GM19240 (cell line): ENCODE measurements around the gene PDZD7.

Source experiments
- DNase-seq: peaks from one replicate; pipeline ENCODE4 v3.0.0; 2011; ENCODE audit warnings: low spot score; ENCODE audit not compliant: insufficient read length

PDZD7 gene

DNA sequence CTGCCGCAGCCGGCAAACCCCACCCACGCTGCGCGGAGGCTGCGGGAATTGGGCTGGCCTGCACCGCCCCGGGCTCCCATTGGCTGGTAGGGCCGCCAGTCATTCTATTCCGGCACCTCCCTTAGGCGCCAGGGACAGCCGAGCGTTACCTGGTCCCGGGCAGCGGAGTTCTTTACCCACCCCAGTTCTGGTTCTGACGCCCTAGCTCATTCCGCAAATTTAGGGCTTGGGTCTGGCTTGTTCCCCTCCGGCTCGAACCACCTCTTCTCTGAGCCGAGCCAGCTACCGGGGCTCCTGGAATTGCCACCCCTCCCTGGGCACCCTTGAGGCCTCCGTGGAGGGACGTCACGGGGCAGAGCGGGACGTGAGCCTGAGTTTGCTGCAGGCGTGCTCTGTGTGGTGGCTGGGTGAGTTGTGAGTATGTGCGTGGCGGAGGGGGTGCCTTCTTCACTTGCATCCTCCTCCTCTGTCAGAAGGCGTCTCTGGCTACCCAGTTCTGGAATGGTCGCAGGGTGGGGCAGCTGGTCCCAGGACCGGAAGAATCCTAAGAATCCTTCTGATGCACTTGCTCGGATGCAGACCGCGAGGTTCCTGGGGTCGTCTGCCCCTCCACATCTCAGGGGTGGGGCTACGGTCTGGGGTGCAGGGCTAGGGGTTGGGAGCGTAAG, at the start of gene PDZD7, which contains the start of gene SFXN3:
TSS of gene PDZD7 (minus strand) at position 2 of the 668 bp plus-strand sequence. CDS start 910 bp downstream, outside the sequence.
TSS of gene SFXN3 (plus strand) at position 107 of the 668 bp plus-strand sequence. CDS start 3,461 bp downstream, outside the sequence.
- peak; percentile 93 for DNase-seq

DNA sequence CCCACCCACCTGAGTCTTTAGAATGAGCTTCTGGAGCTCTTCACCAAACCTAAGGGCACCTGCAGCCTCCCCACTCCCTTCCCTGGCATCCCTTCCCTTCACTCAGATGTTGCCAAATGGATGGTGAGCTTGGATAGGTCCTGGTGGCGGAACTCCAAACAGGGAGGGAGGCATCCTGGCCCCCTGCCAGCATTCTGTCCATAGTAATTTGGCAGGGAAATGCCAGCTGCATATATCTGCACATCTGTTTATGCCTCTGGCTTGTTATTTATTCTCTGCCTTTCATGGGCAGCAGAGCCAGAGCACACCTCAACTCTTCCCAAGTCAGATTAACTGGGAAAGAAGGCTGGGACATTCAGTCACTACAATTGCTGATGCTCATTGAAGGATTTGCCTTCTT, 48.9 kb upstream of the PDZD7 start:
- no peak for DNase-seq

DNA sequence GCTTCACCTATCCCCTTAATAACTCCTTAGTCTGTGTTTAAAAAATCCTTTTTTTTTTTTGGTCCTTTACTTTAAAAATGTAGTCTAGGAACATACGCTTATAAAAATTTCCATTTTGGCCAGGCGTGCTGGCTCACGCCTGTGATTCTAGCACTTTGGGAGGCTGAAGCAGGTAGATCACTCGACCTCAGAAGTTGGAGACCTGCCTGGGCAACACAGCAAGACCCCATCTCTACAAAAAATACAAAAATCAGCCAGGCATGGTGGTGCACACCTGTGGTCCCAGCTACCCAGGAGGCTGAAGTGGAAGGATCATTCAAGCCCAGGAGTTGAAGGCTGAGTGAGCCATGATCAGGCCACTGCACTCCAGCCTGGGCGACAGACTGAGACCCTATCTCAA, 45.7 kb upstream of the PDZD7 start:
- no peak for DNase-seq

DNA sequence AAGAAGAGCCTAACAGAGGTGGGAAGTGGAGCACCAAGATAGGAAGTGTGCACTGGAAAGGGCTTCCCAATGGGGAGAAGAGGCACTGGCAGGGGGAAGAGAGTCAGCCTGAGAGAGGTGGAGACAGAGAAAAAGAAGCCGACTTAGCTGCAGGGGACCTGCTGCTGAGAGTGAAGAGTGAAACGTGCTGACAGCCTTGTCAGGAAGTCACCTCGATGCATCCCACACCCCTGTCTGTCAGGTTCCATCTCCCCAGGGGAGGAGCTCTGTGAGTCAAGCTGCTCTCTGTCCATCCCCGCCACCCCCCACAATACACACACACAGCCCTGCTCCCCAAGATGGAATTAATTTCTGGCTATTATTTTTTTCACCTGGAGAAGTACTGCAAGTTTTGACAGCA, 44.8 kb upstream of the PDZD7 start:
- DNase-seq, result no peak

- no peak for DNase-seq
These were observed 42.7 kb upstream of the PDZD7 start for GRCh38 chr10:101073631-101074030.

- DNase-seq, result no peak
These were observed 42.0 kb upstream of the PDZD7 start for GRCh38 chr10:101072923-101073322.

- DNase-seq, result no peak
These were observed 41.0 kb upstream of the PDZD7 start for GRCh38 chr10:101071885-101072433.

DNA sequence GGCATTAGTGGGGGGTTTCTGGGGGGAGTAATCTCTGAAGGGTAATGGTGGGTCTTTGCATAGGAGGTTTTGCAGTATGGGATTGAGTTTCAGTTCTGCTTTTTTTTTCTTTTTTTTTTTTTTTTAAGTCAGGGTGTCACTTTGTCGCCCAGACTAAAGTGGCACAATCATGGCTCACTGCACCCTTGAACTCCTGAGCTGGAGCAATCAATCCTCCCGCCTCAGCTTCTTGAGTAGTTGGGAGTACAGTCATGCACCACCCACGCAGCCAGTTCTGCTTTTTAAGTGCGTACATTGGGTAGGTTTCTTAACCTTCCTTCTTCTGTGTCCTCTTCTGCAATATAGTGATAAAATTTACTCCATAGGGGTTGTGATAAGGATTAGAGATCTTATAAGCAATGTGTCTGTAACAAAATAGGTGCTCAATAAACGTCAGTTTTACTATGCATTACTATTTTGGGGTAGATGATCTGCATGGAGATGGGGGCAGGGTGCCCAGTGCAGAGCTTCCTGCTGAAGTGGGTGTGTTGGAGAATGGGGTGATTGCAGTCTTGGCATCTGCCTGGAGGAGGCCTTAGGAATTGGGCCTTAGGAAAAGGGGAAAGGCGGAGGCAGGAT, 40.4 kb upstream of the PDZD7 start:
- DNase-seq, result no peak

DNA sequence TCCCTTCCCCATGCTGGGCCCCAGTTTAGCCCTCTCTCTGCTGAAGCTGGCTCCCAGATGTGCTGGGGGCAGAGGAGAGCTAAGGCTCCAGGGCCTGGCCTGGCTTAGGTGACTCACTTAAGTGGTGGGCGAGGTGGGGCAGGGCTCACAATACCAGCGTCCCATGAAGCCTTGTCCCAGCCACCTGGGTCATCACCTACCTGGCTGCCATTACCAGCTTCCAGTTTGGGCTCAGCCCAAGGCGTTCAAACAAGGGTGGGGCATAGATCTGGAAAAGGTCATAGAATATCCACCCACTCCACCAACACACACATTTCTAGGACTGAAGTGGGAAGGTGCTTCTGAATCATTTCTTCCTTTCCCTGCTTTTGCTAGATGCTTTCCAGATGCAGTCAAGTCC, 39.2 kb upstream of the PDZD7 start:
- no peak for DNase-seq

DNA sequence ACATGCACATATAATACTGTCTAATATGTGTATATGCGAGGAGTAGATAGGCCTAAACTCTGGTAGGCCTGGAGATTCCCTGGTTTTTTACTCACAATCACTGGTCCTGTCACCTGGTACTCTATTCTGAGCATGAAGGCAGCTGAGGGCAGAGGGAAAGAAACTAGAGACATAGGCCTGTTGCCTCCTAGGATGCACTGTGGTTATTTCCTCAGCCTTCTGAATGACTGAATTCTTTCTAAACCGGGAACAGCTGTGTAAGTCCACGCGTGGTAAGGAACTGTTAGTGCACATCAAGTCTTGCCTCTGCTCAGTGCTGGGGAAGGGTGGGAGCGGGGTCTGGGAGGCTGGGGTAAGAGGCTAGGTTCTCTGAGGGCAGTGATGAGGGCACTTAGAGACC, 38.5 kb upstream of the PDZD7 start:
- no peak for DNase-seq

DNA sequence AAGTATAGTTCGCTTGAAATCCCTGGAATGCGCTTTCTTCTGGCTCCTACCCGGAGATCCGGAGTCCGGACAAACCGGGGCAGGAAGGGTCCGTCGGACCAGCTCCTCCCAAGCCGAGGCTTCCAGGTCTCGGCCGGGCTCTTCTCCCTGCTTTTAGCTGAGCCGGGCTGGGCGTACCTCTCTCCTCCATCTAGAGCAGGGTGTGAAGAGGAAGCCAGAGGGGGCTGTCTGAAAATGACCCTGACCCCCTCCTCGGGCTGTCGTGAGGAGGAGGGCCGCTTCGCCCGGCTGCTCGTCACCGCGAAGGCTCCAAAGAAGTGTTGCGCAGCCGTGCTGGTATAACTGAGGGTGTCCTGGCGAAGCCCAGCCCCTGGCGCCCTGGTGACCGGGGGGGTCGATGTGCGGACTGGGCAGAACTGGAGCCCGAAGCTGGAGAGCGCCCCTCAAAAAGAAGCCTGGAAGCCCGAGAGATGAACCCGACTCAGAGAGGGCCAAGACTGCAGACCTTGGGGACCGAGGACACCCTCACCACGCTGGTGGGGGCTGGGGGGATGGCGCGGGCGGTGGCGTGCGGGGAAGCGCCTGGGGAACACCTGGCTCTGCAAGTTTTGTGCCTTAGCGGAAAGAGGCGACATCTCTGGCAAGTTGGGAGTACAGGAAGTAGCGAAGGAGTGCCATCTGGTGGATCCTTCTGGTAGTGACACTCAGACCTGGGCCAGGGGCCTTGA, 36.6 kb upstream of the PDZD7 start:
- DNase-seq, result peak; percentile 78

GRCh38 chr10:101066896-101067355, 36.0 kb upstream of the PDZD7 start:
- no peak for DNase-seq

- DNase-seq, result no peak
These were observed 35.4 kb upstream of the PDZD7 start for GRCh38 chr10:101066146-101066895.

DNA sequence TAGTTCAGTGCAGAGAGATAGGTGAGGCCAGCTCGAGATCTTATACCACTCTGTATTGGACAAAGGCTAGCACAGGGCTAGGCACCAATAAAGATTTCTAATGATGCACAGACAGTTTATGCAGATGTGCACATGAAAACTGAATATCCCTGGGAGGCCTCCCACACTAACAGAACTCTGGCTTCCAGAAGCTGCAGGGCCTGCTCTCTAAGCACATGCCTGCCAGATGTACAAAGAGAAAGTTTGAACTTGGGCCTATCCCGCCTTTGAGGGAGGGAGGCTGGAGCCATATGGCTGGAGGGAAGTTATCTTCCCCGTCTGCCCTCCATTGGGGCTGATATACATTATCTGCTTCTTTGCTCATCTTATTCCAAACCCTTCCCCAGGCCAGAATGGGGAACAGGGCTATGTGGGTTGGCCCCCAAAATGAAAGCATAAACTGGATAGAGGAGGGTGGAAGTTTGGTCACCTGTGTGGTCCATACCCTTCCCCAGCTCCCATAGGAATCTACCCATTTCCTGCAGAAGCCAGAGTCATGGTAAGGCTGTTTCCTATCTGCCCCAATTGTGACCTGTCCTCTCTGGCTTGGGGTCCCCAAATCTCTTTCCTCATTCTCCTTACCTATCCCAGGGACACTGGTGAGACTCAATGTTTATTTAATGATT, 34.7 kb upstream of the PDZD7 start:
- no peak for DNase-seq

DNA sequence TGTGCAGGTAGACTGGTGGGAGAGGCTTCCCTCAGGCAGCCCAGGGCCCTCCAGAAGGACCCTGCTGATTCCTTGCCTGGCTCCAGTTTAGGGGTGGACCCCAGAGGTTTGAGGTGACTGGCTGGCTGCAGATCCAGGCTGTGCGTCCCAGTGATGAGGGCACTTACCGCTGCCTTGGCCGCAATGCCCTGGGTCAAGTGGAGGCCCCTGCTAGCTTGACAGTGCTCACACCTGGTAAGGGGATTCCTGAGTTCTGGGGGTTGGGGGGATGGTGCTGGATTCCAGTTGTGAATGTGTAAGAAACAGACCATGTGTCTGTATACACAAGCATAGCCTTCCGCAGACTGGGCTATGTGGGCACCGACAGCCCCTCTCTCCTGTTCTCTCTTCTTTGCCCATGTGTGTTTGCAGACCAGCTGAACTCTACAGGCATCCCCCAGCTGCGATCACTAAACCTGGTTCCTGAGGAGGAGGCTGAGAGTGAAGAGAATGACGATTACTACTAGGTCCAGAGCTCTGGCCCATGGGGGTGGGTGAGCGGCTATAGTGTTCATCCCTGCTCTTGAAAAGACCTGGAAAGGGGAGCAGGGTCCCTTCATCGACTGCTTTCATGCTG, 33.6 kb upstream of the PDZD7 start:
- no peak for DNase-seq

- DNase-seq, result no peak
These were observed 32.9 kb upstream of the PDZD7 start for GRCh38 chr10:101063548-101064414.

DNA sequence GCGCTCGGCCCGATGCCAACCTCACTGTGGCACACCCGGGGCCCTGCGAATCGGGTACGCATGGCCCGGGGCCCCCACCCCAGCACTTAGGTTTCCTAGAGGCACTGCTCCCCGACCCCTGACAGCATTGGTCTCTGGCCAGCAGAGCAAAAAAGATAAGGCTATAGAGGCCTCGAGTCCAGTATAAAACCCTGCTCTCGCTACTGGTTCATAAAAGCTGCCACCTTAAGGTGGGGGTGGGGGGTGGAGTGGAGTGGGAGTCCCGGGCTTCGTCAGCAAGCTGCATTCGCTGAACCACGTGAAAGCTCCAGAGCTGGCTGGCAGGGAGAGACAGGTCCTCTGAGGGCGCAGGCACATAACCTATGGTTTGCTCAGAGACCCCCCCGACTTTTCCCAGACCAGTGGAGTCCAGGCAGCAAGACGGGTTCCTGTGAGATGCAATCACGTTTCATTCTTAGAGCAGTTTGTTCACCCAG, 32.2 kb upstream of the PDZD7 start:
- DNase-seq, result no peak

- DNase-seq, result no peak
These were observed 31.5 kb upstream of the PDZD7 start for GRCh38 chr10:101062232-101063049.
